ENCODE measurements around the gene ZNF880.
A peak's percentile ranks its signal among the peaks of the same experiment; 100 is the strongest.
"Not testable (repeated sequence)": the region's sequence is repeated elsewhere in the genome, so short reads cannot be mapped to it uniquely, and the experiment has no call there.

ZNF880 gene

DNA sequence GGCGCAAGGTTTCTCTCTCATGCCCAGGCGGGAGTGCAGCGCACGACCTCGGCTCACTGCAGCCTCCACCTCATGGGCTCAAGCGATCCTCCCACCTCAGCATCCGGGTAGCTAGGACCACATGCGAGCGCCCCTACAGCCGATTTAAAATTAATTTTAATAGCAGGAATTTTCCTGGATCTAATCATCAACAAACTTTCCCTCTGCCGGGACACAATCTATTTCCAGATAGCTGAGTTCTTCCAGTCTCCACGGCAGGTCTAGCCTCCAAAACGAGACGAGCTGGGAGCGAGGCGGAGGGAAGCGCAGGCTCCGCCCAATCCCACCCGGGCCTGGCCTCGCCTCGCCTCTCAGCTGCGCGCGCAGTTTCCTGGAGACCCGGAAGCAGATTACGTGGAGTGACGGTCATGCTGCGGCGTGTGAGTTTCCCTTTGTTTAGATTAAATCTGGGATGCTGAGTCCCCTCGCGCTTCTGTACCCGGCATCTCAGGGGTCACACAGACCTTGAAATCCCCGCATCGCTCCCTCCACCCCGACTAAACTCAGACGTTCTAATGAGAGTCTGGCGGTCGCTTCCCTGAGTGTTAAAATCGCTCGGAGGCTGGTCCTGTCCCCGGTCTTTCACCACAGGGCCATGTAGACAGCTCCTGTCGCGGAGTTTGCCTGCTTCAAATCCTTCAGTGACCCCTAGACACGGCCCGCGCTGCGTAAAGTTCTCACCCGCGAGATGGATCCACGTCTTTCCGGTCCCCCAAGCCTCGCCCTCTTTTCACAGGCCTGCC lies at the start of gene ZNF880:
TSS of gene ZNF880 (plus strand) at position 365 of the 782 bp plus-strand sequence. CDS start at position 408, 43 bp downstream.
- DNase-seq = peak; percentile 92

DNA sequence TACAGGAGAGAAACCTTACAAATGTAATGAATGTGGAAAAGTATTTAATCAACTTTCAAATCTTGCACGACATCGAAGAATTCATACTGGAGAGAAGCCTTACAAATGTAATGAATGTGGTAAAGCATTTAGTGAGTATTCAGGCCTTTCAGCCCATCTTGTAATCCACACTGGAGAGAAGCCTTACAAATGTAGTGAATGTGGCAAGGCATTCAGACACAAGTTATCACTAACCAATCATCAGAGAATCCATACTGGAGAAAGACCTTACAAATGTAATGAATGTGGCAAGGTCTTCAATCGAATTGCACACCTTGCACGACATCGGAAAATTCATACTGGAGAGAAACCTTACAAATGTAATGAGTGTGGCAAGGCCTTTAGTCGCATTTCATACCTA lies 47.3 kb upstream of the ZNF880 start:
- no peak for DNase-seq

DNA sequence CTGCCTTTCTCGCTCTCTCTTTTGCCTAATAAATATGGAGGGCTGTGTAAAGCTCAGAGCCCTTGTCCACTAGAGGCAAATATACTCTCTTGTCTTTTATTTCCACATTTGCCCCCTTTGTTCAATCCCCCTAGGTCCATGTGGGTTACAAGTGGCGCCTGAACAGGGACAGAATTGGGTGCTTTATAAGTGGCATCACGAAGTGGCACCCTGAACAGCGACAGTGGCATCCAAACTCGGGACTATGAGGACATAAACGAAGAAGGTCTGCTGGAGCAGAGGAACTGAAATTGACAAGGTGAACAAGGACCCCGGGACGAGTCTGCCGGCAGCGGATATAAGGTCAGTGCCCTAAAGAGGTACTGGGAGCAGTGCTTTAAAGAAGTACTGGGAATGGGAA lies 38.0 kb upstream of the ZNF880 start:
- DNase-seq = no peak

DNA sequence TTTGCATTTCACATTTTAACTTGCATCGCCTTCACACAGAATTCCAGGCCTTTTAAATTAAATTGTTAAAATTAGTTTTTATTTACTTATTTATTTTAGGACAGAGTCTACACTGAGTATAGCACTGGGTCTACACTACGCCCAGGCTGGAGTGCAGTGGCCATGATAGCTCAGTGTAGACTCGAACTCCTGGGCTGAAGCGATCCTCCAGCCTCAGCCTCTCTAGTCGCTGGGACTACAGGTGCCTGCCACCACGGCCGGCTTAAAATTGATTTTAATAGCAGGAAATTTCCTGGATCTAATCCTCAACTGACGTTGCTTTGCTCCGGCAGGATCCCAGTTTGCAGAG lies 34.0 kb upstream of the ZNF880 start:
- no peak for DNase-seq

DNA sequence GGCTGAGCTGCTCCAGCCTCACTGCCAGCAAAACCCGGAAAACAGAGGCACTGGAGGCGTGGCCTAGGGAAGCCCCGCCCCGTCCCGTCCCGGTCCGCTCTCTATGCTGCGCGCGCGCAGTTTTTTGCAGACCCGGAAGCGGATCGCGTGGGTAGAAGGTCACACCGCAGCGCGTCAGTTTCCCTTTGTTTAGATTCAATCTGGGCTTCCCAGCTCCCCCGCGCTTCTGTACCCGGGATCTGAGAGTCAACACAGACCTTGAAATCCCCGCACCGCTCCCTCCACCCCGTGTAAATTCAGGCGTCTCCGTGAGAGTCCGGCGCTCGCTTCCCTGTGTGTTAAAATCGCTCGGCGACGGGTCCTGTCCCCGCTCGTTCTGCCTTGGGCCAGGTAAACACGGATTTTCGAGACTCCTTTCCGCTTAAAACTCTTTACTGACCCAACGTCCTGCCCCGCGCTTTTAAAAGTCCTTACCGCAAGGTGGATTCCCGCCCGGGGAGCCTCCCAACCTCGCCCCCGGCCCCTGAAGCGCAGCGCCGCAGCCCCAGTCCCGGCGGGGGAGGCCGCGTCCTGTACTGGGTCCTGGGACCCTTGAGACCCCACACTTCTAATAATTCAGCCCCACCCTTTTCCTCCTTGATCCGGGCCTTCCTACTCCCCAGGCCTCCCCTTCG lies 33.5 kb upstream of the ZNF880 start, which contains the start of gene ZNF610:
TSS of gene ZNF610 (plus strand) at position 127 of the 674 bp plus-strand sequence. CDS start 12,930 bp downstream, outside the sequence.
- DNase-seq = peak; percentile 86

DNA sequence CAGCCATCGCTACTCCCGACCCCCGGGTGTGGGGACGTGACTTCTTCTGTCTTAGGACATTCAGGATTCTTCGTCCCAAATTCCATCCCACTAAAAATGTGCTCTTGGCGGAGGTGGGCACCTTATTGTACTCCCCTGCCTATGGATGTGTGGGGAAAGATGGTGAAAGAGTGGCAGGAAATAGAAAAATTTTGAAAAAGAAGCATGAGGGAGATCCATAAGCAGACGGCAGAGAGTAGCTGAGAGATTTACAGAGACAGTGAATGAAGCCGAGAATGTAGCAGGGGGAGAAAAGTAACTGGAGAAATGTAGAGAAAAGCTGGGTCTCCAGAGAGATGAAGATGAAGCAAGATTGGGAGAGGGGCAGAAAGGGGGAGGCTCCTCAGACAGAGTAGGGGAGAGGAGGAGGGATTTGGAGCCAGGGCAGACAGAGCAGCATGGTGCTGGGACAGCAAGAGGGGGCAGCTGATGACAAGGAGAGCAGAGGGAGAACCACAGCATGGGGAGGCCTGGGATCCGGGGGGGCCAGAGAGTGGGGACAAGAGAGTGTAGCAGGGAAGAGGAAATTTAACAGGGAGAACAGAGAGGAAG lies 32.8 kb upstream of the ZNF880 start:
- peak; percentile 4 for DNase-seq

DNA sequence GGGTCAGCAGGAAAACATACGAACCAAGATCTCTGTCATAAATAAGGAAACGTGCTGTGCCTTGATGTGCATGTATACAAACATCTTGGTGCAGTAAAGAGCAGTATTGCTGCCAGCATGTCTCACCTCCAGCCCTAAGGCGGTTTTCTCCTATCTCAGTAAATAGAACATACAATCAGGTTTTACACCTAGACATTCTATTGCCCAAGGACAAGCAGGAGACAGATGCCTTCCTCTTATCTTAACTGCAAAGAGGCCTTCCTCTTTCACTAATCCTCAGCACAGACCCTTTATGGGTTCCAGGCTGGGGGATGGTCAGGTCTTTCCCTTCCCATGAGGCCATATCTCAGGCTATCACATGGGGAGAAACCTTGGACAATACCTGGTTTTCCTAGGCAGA lies 30.7 kb upstream of the ZNF880 start:
- DNase-seq = not testable (repeated sequence)

DNA sequence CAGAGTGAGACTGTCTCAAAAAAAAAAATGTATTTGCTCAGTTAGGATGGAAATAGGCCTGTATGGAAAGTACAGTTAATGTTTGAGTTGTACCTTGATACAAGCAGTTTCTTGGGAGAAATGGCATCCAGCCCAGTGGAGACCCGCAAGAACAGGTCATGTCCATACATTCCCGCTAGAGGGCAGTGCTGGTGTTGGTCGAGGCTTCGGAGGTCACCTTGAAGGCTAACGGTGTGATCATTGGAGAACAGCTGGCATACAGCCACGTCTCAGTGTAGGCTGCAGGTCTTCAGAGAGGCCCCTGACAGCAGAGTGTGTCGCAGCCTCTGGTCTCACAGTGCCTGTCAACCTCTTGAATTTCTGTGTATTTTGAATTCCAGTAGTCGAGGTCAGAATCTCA lies 26.2 kb upstream of the ZNF880 start:
- peak; percentile 27 for DNase-seq

DNA sequence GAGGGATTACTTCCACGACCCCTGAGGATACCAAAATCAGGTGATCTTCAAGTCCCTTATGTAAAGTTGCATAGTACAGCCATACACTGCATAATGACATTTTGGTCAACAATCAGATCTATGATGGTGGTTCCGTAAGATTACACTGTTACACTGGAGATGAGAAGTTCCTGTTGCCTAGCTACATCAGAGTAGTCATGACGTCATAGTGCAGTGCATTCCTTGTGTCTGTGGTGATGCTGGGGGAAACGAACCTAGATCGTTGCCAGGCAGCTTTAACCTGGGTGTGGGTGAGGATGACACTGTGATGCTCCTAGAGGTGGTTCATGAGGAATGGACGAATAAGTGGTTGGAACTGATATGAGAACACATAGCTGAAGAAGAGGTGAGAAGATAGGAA lies 24.6 kb upstream of the ZNF880 start:
- no peak for DNase-seq

DNA sequence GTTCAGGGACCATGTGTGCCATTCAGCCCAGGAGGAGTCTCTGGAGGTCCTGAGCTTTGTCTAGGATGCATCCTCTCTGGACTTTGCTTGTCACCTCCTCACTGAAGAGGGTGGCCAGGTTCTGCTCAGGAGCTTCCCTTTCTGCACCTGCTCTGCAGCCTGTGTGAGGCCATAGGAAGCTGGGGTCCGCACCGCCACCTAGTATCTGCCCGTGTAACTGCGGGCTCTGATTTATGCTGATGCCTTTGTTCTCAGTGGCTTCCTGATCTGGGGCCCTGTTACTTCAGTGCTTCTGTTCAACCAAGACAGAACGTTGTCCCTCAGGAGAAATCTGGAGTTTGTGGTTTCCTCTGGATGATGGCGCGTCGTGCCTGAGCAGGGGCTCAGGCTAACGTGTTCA lies 18.2 kb upstream of the ZNF880 start:
- no peak for DNase-seq

DNA sequence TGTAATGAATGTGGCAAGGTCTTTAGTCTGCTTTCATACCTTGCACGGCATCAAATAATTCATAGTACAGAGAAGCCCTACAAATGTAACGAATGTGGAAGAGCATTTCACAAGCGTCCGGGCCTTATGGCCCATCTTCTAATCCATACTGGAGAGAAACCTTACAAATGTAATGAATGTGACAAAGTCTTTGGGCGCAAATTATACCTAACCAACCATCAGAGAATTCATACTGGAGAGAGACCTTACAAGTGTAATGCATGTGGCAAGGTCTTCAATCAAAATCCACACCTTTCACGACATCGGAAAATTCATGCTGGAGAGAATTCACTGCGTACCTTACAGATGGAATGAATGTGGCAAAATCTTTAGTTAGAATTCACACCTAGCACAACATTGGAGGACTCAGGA lies 3.3 kb upstream of the ZNF880 start:
- DNase-seq = no peak

DNA sequence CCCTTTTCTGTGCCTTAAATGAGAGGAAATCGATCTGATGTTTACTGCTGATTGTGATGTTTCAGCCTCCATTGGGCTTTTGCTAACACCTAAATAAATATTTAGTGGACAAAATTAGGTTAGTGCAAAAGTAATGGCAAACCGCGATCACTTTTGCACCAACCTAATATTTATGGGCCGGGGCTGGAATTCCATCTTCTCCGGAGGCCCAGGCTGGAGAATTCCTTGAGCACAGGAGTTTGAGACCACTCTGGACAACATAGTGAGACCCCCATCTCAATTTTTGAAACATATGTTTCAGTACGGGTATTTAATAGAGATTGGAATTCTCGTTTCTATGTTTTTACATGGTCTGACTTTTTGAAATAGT lies 603 bp downstream of the ZNF880 start:
- no peak for DNase-seq

DNA sequence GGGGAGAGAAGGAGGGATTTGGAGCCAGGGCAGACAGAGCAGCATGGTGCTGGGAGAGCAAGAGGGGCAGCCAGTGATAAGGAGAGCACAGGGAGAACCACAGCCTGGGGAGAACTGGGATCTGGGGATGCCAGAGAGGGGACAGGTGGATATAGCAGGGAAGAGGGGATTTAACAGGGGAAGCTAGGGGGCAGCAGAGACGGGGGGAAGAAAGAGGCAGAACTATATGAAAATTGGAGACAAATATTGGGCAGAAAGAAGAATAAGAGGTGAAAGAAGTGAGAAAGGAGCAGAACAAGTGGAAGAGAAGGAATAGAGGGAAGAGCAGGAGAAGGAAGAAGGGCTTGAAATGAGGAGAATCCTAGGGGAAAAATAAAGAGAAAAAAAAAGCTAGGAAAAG lies 21.4 kb downstream of the ZNF880 start:
- no peak for DNase-seq

DNA sequence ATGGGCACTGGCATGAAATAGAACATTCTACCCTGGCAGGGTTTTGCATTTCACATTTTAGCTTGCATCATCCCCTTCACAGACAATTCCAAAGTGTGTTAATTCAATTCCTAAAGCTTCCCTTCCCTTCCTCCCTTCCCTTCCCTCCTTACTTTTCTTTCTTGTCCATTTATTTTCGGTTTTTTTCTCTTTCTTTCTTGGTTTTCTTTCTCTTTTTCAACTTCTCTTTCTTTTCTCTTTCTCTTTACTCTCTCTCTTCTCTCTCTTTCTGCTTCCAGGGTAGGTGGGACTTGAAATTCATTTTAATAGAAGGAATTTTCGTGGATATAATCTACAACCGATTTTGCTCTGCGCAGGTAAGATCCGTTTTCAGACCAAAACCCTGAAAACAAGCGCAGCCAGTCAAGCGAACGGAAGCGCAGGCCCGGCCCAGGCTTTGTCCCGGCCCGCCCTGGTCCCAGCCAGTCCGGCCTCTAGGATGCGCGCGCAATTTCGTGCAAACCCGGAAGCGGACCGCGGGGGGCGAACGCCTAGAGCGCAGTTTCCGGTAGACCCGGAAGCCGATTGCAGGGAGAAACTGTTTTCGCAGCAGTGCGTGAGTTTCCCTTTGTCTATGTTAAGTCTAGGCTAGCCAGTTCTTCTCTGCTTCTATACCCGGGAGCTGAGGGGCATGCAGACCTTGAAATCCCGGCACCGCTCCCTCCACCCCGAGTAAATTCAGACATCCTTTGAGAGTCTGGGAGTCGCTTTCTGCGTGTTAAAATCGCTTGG lies 27.8 kb downstream of the ZNF880 start, which contains the start of gene ZNF528:
TSS of gene ZNF528 (plus strand) at position 540 of the 771 bp plus-strand sequence. CDS start 4,165 bp downstream, outside the sequence.
- peak; percentile 94 for DNase-seq

DNA sequence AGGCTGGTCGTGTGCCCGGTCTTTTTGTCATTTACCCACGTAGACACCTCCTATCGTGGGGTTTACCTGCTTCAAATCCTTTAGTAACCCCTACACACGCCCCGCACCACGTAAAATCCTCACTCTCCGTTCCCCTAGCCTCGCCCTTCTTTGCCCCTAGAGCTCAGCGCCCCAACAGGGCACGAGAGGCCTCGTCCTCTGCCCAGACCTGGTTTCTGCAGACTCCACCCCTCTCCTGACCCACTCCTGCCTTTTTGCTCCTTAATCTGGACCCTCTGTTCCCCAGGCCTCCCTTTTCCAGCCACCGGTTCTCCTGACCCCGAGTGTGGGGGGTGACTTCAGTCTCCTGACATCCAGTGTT lies 28.3 kb downstream of the ZNF880 start:
- peak; percentile 21 for DNase-seq

DNA sequence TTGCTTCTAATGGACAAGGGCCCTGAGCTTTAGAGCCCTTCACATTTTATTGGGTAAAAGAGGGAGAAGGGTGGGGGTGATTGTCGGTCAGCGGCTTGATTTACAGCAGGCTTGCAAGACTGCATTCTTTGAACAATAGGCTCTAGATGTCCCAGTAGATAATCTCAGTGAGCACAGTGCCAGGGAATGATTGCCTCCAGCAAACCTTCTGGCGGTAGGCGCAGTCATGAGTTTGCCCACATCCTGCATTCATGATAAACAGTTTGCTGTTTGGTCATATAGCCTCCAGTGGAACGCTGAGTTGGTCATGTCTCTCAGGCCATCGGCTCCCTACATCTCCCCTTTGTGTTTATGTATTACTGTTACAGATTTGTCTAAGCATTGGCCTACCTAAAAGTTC lies 40.6 kb downstream of the ZNF880 start:
- no peak for DNase-seq

DNA sequence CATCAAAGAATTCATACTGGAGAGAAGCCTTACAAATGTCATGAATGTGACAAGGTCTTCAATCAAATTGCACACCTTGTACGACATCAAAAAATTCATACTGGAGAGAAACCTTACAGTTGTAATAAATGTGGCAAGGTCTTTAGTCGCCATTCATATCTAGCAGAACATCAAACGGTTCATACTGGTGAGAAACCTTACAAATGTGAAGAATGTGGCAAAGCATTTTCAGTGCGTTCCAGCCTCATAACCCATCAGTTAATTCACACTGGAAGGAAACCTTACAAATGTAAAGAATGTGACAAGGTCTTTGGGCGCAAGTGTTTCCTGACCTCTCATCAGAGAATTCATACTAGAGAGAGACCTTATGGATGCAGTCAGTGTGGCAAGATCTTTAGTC lies 46.0 kb downstream of the ZNF880 start:
- DNase-seq = no peak

DNA sequence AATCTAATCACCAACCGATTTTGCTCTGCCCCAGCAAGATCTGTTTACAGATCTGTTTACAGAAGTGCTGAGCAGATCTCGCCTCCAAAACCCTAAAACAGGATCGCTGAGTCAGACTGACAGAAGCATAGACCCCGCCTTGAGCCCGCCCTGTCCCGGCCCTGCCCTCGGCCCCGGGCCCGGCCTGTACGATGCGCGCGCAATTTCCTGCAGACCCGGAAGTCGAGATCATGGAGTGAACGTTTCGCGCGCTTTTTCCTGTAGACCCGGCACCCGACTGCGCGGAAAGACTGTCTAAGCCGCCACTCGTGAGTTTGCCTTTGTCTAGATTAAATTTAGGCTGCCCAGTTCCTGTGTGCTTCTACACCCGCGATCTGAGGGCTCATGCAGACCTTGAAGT lies 59.2 kb downstream of the ZNF880 start, which contains the start of gene ZNF534:
TSS of gene ZNF534 (plus strand) at position 212 of the 400 bp plus-strand sequence. CDS start 2,327 bp downstream, outside the sequence.
- DNase-seq = no peak
